NCI-H2227 treated with DMSO at 0.1 percent for 48 hours (cell line): ENCODE data around the gene SLC66A3.

Experiments used
- DNase-seq: peaks from one replicate; lab custom pipeline; 2025; lab: John Stamatoyannopoulos, UW

SLC66A3 gene

GRCh38 chr2:11213975-11214374, 58.7 kb downstream of the SLC66A3 start:
- DNase-seq, result no peak

- DNase-seq, result no peak
Measured at GRCh38 chr2:11214770-11215169, 59.5 kb downstream of the SLC66A3 start.

DNA sequence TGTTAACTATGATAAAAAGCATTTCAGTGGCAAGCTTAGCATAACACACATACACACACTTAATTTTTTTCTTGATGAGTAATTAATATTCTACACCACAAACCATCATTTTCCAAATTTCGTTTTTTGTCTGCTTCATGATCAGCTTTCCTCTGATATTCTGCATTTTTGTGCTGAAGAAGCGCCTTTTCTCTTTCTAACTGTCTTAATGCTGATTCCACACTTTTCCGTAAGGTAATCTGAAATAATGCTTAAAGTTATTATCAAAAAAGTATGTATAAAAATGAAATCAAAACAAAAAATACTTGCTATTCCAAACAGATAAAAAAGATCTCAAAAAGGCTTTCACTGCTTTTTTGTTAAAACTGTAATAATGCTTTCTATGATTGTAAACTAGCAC, 60.1 kb downstream of the SLC66A3 start:
- no peak for DNase-seq

DNA sequence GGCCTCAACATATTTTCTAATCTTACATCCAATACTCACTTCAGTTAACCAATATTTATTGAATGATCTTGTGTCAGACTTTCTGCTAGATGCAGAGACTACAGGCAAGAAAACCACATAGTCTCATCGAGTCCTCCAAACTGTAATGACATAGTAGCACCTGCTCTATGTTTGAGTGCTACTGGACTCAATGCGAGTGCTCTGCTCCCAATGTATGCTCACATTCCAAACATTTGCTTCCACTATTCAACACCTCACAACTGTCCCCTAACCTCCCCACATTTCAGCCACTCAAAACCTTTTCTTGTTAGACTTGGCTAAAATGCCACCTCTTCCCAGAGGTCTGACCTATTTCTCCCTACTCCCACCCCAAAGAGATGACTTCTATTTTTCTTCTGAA, 65.2 kb downstream of the SLC66A3 start:
- DNase-seq, result no peak

- DNase-seq, result no peak
Measured at GRCh38 chr2:11222845-11223244, 67.6 kb downstream of the SLC66A3 start.

DNA sequence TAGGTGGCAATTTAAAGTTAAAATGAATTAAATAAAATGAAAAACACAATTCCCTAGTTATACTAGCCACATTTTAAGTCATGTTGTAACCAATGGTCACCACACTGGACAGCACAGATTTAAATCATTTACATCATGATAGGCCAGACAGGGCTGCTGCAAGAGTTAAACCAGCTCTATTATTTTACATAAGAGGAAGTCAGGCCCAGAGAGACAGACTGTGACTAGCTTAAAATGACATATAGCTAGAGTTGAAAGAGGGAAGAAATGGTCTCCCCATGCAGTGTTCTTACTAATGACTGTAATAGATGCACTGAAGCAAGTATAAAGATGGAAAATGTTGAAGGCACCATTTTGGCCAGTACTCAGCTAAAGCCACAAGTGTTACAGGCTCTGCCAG, 69.6 kb downstream of the SLC66A3 start:
- no peak for DNase-seq

- DNase-seq, result no peak
Measured at GRCh38 chr2:11227595-11227994, 72.3 kb downstream of the SLC66A3 start.
